Breast epithelium (tissue), 3 donors: ENCODE measurements around the gene SLC38A11.

Experiments used
- POLR2A ChIP-seq: fragments of 450-650 bp; IDR thresholded peaks from one replicate; pipeline ENCODE4 v1.6.1; 2016; ENCODE audit warnings: antibody characterized with exemption, mild to moderate bottlenecking, moderate library complexity
- POLR2AphosphoS5 ChIP-seq, 3 donors: sonication (generic); formaldehyde crosslinking; IDR thresholded peaks; one replicate each; pipeline ENCODE4 v1.6.1; 2017; ENCODE audit warnings: antibody characterized with exemption in 3 of 3

DNA sequence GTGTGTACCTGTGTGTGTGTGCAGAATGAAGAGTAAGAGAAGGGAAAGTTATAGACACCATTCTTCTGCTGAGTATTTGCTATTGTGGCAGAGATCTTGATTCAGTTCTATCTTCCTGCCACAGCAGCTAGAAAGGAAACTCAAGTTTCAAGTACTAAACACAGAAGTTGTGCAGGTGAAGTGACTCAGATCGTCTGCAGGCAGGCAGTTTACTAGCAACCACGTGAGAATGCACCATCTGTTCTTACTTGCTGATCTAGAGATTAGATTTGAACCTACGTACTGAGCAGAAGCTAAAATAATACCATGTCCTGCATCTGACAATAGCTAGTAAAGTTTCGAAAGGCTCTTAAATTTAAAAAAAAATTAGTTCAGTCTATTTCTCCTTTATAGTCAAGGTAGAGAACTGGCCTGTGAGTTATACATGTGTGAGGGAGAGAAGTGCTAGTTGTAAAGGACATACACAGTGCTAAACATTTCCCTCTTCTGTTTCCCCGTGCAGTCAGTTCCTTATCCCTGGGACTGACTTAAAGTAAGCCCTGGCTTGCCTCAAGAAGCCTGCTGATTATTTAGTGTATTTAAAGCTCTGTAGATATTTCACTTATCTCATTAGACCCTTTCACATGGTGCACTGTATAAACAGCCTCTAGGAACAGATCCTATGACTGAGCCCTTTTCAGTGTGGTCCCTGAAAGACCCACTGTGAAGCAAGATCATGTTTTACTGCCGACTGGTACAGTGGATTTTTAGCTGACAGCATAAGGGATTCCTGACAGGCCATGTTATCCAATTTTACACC lies 45.0 kb downstream of the SLC38A11 start:
- TF ChIP-seq POLR2A: no peak
- no peak for TF ChIP-seq POLR2AphosphoS5 (IDR thresholded peaks at IDR 0.05)
